GM12875 (cell line): ENCODE data around the gene E2F2.

Experiments used
- H3K4me3 ChIP-seq: one replicate; pipeline ENCODE4 v1.5.1; 2011; ENCODE audit warnings: low read depth, low read length, control low read depth
- TF ChIP-seq, protein P1 (sequence below): IDR thresholded peaks from 2 replicates; pipeline ENCODE4 v1.5.1; 2011; ENCODE audit warnings: low read depth, mild to moderate bottlenecking, control low read depth, inconsistent platforms, low read length, moderate library complexity, borderline replicate concordance; ENCODE audit not compliant: insufficient read depth

The E2F2 gene

GRCh38 chr1:23539698-23540266 is 8.7 kb upstream of the E2F2 start:
- TF ChIP-seq, protein P1, sequence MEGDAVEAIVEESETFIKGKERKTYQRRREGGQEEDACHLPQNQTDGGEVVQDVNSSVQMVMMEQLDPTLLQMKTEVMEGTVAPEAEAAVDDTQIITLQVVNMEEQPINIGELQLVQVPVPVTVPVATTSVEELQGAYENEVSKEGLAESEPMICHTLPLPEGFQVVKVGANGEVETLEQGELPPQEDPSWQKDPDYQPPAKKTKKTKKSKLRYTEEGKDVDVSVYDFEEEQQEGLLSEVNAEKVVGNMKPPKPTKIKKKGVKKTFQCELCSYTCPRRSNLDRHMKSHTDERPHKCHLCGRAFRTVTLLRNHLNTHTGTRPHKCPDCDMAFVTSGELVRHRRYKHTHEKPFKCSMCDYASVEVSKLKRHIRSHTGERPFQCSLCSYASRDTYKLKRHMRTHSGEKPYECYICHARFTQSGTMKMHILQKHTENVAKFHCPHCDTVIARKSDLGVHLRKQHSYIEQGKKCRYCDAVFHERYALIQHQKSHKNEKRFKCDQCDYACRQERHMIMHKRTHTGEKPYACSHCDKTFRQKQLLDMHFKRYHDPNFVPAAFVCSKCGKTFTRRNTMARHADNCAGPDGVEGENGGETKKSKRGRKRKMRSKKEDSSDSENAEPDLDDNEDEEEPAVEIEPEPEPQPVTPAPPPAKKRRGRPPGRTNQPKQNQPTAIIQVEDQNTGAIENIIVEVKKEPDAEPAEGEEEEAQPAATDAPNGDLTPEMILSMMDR = peak; percentile 85
- no peak overlapping the region for H3K4me3 ChIP-seq

DNA sequence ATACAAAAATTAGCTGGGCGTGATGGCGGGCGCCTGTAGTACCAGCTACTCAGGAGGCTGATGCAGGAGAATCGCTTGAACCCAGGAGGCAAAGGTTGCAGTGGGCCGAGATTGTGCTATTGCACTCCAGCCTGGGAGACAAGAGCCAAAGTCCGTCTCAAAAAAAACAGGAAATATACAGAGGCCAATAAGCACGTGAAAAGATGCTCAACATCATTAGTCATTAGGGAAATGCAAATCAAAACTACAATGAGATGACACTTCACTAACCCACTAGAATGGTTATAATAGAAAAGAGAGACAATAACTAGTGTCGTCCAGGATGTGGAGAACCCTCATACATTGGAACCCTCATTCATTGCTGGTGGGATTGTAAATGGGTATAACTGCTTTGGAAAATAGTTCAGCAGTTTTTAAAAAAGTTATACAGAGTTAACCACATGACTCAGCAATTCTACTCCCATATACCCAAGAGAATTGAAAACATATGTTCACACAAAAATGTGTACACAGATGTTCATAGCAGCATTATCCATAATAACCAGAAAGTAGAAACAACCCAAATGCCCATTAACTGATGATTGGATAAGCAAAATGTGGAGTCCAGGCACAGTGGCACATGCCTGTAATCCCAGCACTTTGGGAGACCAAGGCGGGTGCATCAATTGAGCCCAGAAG is 6.4 kb upstream of the E2F2 start:
- no peak overlapping the region for H3K4me3 ChIP-seq
- TF ChIP-seq, protein P1 = no peak

DNA sequence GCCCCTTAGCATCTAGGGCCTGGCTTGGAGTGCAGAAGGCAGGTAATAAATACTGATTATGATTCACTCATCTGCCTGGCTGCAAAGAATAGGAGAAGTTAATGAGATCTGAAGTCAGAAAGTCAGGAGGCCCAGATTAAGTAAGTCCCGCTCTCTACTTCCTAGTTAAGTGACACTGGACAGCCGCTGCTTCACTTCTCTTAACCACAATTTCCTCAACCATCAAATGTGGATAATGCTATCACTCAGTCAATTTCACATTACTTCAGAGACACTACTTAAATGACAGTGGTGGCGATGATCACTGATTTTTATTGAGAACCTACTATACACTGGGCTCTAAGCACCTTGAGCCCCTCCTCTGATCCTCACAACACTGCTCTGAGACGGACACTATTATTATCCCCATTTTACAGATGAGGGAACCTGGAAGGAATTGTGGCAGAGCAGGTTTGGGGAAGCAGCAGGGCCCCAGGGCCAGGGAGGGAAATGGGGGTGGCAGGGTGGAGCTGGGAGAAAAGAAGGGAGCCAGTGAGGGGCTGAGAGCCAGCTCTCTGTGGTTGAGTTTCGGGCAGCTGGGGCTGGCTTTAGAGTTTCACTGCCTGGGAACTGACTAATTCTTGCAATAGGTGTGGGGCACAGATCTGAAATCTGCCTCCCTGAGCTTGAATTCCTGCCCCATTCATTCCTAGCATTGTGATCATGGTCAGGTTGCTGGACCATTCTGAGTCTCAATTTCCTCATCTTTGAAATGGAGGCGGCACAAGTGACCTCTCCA is 2.4 kb upstream of the E2F2 start:
- no peak overlapping the region for H3K4me3 ChIP-seq
- TF ChIP-seq, protein P1 = no peak

DNA sequence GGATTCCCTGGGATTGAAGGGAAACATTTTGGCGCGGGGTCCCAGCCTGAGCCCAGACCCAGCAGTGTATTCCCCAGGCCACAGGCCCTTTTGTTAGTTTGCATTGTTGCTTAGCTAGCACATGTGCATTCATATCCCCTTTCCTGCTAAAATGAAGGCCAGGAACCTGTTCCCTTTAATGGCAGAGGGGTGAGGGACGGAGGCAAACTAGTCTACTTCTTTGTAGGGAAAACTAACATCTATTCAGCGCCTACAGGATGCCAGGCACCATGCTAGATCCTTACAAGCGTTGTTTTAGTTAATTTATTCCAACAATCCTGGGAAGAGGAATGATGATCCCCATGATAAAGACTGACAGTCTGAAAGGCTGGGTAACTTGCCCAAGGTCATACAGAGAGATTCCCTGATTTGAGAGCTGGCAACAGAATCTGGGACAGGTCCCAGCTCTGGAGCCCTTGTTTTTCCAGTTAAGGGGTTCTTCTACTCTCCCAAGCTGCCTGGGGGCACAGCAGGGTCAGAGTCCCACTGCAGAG is 595 bp upstream of the E2F2 start:
- peak overlapping the region; percentile 19 for H3K4me3 ChIP-seq
- TF ChIP-seq, protein P1 = no peak

GRCh38 chr1:23530087-23530746 is 816 bp downstream of the E2F2 start:
- peak overlapping the region; percentile 93 for H3K4me3 ChIP-seq
- TF ChIP-seq, protein P1 = no peak

GRCh38 chr1:23529146-23530086 is 1.6 kb downstream of the E2F2 start:
- TF ChIP-seq, protein P1 = no peak
- H3K4me3 ChIP-seq = peak overlapping the region; percentile 93
